ENCODE measurements around the gene P2RX1.
"Not testable (repeated sequence)": the region's sequence is repeated elsewhere in the genome, so short reads cannot be mapped to it uniquely, and the experiment has no call there.

P2RX1 gene

DNA sequence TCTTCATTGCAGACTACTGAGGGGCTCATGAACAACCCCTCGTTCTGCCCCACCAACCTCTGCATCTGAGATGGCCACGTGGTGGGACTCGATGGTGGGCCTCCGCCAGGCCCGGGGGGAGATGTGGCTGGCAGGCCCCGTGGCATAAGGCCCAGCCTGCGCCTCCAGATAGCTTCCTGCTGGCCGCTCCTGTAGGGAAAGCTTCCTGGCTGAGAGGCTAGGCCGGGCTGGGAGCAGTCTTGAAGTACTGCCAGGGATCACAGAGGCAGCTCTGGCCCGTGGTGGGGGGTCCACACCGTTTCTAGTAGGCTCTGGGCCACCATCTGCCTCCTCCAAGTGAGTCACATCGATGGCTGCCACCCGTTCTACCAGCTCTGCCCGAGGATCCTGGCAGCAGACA lies 31.0 kb downstream of the P2RX1 start:
- no peak for DNase-seq

- DNase-seq, result no peak
Observed at GRCh38 chr17:3884188-3884587, 32.1 kb downstream of the P2RX1 start.

DNA sequence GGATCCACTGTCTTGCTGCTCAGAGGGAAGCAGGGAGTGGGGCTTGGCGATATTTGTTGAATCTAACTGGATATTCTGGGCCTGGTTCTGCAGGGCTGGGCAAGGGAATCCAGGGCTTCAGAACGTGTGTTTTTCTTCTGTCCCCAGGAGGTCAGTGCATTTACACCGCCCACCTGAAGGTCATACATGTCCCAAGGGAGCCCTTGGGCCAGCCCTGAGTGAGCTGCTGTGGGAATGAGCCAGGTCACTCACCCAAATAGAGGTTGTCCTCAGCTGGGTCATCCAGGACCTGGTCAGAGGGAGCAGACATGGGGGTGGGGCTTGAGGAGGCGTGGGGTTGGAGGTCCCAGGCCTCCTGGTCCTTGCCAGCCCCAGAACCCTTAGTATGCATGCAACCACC lies 34.0 kb downstream of the P2RX1 start:
- DNase-seq, result no peak

GRCh38 chr17:3880983-3881382 lies 35.3 kb downstream of the P2RX1 start:
- no peak for DNase-seq

DNA sequence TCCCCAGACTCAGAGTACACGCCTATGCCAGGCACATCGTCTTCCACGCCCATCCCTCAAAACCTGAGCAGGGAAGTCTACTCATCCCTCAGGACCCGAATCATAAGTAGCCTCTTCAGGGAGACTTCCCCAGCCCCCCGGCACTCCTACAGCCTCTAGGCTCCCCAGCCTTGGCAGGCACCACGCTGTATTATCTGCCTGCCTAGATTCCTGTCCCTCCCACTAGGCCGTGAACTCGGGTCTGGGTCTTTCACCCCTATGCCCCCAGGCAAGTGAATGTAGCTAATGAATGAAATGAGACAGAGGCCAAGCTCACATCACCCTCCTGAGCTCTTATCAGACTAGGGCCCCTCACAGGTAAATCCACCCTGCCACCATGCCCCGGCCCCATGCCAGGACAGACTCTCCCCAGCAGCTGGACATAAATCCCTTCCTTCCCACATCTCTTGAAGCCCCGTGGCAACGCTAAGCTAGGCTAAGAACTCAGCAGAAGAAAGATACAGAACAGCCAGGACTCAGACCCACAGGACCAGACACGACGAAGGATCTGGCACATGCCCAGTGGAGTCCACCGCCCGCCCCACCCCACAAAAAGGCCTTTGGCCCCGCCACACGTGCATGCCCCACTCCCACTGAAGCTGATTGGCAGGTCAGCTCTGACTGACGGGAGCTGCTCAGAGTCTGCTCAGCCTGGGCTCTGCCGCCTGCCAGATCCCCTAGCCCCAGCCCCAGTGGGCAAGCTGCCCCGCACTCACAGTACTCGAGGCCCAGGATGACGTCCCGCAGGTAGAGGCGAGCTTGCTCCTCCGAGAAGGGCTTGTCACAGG lies 36.5 kb downstream of the P2RX1 start:
- DNase-seq, result no peak

- DNase-seq, result no peak
Observed at GRCh38 chr17:3879186-3879585, 37.1 kb downstream of the P2RX1 start.

GRCh38 chr17:3877220-3877619 lies 39.0 kb downstream of the P2RX1 start:
- no peak for DNase-seq

- no peak for DNase-seq
Observed at GRCh38 chr17:3875317-3875716, 40.9 kb downstream of the P2RX1 start.

DNA sequence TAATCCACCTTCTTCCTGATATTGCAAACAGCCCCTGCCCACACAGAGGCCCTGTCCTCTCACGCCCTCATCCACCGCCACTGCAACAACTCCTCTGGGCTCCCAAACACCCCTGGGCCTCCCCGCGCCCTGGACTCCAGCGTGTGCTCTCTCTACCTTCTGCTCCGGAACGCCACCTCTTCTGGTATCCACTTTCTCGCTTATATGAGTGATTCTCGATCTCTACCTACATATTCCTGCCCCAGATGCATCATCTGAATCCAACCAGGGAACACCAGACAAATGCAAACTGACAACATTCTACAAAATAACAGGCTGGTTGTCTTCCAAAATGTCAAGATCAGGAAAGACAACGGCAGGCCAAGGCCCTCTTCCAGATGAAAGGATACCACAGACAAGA lies 42.4 kb downstream of the P2RX1 start:
- DNase-seq, result no peak

DNA sequence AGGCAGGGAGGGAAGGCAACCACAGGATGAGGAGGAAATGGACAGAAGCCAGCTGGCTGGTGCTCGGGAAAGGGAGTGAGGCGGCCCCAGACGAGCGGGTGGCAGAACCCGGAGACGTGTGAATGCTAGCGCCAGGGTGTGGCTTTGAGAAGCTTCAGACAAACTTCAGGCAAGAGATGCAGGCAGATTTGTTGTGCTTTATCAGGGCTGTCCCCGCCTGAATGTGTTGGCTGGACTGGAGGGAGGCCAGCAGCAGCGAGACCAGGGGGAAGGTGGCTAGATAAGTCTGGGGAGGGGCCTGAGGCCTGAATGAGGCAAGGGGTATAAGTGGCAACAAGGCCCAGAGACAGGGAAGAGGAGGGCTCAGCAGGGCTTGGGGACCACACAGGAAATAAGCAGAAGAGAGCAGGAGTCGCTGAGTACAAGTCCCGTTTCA lies 45.4 kb downstream of the P2RX1 start:
- DNase-seq, result no peak

- no peak for DNase-seq
Observed at GRCh38 chr17:3867606-3868005, 48.7 kb downstream of the P2RX1 start.

DNA sequence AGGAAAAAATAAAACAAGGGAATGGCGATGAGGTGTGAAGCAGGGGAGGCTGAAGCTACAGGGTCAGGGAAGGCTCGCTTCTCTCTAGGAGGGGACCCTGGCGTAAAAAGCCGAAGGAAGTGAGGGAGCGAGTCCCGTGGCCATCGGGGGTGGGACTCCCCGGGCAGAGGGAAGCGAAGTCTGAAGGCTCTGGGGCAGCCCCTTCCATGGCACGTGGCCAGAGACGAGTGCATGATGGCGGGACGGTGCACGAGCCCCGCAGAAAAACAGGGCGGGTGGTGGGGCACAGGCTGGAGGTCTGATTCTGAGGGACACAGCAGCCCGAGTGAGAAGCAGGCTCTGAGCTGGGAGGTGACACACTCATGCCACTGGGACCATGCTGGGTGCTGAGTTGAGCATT lies 49.2 kb downstream of the P2RX1 start:
- no peak for DNase-seq

DNA sequence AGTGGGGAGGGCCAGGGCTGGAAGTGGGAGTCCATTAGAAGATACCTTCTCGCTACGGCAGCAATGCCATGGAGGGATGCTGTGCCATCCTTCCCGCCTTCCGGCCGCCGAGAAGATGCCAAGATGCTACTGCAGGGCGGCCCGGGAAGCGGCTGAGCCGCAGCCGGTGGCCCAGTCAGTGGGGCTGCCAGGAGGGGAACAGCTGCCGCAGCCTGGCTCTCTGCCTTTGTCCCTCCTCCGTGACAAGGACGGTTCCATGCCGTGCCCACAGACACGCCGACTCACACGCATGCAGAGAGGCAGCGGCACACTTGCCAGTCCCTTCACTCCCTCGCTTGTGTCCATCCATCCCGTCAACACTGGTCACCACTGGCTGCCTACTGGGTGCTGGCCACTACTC lies 50.0 kb downstream of the P2RX1 start:
- DNase-seq, result no peak

- DNase-seq, result no peak
Observed at GRCh38 chr17:3865176-3865575, 51.1 kb downstream of the P2RX1 start.

- no peak for DNase-seq
Observed at GRCh38 chr17:3864534-3864933, 51.7 kb downstream of the P2RX1 start.

DNA sequence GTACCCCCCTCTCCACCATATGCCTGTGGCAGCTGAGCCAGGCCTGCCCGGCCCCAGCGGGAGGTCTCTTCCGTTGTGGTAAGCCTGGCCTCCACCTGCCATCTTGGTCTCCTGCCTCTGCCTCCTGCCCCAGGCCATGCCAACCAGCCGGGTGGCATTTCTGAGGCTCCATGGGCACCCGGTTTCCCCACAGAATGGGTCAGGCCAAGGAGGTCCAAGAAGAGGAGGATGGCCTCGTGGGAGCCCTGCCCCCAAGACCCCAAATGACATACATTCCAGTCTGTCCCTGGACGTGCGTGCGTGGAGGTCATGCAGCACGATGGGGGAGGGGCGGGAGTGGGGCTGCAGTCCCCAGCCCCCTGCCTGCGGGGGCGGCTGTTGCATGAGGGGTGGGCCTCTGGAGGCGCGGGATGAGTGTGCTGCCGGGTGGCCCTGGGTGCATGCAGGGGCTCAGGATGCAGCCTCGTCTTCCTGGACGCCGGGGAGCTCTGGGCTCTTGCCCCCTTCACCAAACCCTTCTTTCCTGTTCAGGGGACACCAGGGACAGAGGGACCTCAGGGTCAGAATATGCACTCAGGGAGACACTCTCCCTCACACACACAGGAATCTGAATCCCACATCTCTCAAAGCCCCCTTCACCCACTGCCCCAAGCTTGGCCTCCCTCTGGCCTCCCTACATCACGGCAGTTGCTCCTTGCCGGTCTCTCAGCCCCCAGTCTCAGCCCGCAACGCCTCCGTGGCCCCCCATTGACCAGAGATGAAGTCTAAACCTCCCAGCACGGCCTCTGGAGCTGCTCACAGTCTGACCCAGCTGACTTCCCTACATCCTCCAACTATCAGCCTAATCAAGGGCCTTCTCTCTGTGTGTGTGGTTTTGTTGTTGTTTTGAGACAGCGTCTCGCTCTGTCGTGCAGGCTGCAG lies 54.2 kb downstream of the P2RX1 start:
- no peak for DNase-seq

DNA sequence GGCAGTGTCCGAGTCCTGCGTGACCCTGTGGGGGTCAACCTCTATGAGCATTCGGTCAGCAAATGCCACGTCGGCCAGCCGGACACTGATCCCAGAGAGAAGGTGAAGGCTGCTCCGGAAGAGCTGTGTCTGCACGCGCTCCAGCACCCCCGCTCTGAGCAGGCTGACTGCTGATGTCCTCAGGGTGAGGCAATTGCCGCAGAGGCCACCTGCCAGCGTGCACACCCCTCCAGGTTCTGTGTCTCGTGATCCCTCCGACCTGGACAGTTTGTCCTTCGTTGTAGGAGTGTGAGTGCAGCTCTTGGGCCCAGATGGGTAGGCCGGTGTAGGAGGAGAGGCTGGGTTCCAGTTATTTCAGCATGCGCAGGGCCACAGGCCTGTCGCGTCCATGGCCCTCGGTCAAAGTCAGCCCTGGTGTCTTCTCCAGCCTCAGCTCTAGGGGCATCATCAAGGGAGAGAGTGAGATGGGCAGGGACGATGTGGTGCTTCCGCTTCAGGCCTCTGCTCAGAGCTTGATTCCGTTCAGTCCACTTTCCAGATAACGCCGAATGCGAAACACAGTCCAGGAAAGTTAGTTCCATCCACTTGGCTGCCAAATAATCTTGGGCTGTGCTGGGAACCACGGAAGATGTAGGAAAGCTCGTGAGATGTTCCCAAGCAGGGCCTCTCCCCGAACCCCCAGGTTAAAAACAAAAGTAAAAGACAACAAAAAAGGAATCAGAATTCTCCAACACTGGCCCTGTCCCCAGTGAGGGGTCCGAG lies 55.1 kb downstream of the P2RX1 start:
- no peak for DNase-seq

DNA sequence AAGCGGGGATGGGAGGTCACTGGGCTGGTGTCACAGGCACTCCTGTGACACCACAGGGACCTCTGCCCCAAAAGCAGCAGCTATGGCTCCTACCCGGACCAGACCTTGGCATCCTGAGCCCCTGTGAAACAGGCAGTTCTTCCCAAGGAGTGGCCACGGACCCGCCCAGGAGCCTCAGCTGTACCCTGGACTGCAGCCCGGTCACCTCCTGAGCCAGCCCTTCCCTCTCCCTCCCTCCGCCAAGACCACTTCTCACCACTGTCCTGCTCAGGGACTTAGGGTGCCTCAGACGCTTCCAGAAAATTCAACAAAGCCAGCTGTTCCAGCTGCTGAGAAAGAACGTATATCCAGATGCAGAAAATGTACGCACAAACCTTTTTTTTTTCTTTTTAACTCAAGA lies 56.3 kb downstream of the P2RX1 start:
- DNase-seq, result no peak

- no peak for DNase-seq
Observed at GRCh38 chr17:3857261-3858105, 58.8 kb downstream of the P2RX1 start.

GRCh38 chr17:3854204-3854603 lies 62.1 kb downstream of the P2RX1 start:
- DNase-seq, result not testable (repeated sequence)

DNA sequence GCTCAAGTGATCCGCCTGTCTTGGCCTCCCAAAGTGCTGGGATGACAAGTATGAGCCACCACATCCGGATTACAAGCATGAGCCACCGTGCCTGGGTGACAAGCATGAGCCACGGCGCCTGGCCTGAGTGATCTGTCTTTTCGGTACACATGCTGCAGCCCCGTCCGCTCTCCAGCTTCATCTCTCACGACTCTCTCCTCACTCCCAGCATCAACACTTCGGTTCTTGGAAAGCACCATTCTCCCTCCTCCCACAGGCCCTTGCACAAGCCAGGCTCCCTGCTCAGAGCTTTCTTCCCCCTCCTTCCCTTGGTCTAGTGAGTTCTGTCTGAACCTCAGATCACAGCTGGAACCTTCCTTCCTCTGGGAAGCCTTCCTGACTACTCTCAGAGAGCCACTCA lies 63.7 kb downstream of the P2RX1 start:
- no peak for DNase-seq

DNA sequence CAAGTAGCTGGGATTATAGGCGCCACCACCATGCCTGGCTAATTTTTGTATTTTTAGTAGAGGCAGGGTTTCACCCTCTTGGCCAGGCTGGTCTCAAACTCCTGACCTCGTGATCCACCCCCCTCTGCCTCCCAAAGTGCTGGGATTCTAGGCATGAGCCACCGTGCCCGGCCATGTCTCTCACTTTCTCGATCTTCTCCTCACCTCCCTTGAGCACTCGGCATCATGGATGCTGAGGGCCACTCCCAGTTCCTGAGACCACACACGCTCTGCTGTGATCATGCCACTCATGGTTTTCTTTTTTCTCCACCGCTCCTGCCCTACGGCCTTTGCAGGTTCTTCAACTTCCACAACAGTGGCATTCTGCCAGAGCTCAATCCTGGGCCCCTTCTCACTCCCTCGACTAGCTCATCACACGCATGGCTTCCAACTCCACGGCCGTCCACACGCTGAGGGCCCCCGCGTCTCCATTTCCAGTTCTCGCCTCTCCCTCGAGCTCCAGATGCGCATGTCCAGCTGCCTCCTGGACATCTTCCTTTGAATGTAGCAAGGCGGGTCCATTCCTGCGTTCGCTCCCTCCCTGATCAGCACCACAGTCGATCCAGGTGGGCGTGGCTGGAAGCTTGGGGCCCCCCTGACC lies 64.7 kb downstream of the P2RX1 start:
- DNase-seq, result no peak
